Ovary (tissue), 3 donors: Measurements from ENCODE around the gene NUTM1.

ENCODE experiments used
- CTCF ChIP-seq, 3 donors: fragments of 450-650 bp in 2 of 3; fragments of 200-600 bp in 1 of 3; IDR thresholded peaks; one replicate each; pipeline versions ENCODE4 v1.5.1 to v1.8.0; 2016 to 2022; ENCODE audit warnings: antibody characterized with exemption in 3 of 3, mild to moderate bottlenecking in 1 of 3
- POLR2A ChIP-seq: fragments of 450-650 bp; IDR thresholded peaks from one replicate; pipeline ENCODE4 v1.6.1; 2017; ENCODE audit warnings: antibody characterized with exemption, mild to moderate bottlenecking, moderate library complexity
- donor health status: DM: no; HTN: no; CAD: no.

- TF ChIP-seq CTCF (IDR thresholded peaks at IDR 0.05) (no peak), POLR2A (no peak)
Measured at GRCh38 chr15:34373951-34374350, 30.8 kb downstream of the NUTM1 start.
